Fibroblast of peridontal ligament (primary cell): ENCODE data around the gene SUV39H1.
"Not testable (repeated sequence)": the region's sequence is repeated elsewhere in the genome, so short reads cannot be mapped to it uniquely, and the experiment has no call there.

Source experiments
- DNase-seq: peaks from one replicate; pipeline ENCODE4 v3.0.0-alpha.2; 2010; ENCODE audit errors: extremely low read depth

Gene SUV39H1

DNA sequence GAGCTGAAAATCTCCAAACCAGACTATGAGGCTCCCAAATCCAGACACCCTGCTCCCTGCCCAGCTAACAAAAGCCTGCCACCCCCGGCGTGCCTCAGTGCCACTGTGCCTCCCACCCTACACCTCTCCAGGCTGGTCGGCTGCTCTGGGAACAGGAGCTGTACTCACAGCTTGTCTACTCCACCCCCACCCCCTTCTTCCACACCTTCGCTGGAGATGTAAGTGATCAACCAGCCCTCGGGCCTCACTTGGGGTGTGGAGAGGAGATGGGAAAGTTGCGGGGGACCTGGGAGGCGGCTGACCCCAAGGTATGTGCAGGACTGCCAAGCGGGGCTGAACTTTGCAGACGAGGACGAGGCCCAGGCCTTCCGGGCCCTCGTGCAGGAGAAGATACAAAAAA lies 11.1 kb upstream of the SUV39H1 start:
- no peak for DNase-seq

DNA sequence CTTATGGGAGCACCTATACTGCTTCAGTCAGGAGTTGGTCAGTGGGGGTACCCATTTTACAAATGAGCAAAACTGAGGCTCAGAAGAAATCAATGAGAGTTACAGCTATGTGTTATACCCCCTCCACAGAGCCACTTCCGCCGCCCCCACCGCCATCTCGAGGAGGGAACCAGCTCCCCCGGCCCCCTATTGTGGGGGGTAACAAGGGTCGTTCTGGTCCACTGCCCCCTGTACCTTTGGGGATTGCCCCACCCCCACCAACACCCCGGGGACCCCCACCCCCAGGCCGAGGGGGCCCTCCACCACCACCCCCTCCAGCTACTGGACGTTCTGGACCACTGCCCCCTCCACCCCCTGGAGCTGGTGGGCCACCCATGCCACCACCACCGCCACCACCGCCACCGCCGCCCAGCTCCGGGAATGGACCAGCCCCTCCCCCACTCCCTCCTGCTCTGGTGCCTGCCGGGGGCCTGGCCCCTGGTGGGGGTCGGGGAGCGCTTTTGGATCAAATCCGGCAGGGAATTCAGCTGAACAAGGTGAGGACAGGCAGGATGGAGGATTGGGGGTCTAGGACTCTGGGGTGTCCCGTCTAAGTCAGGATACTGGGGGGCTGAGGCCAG lies 7.9 kb upstream of the SUV39H1 start:
- no peak for DNase-seq

DNA sequence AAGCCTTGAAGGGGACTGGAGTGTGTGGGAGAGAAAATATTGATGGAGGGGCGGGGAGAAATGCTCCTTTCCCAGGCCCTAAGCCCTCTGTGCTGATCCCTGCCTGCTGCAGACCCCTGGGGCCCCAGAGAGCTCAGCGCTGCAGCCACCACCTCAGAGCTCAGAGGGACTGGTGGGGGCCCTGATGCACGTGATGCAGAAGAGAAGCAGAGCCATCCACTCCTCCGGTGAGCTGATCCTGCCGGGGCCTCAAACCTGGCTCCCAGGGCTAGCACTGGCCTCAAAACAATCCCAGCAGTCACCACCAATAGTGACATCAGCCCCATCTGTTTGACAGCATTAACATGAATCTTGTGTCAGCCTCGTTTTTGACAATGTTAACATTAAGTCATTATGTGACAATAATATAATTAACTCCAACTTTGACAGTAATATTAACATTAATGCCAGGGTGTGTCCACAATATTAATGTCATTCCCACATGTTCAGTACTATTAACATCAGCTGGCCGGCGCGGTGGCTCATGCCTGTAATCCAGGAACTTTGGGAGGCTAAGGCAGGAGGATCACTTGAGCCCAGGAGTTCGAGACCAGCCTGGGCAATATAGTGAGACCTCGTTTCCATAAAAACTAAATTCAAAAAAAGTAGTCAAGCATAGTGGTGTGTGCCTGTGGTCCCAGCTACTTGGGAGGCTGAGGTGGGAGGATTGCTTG lies 7.2 kb upstream of the SUV39H1 start:
- DNase-seq: no peak

DNA sequence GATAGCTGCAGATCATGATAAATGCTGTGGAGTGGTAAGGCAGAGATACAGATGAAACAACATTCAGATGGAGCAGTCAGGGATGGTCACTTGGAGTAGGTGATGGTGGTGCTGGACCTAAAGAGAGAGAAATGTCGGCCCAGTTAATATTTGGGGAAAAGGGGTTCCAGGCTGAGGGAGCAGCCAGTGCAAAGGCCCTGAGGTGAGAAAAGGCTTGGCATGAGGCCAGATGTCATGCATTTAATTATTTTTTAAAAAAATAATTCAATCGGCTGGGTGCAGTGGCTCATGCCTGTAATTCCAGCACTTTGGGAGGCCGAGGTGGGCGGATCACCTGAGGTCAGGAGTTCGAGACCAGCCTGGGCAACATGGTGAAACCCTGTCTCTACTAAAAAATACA lies 4.8 kb upstream of the SUV39H1 start:
- DNase-seq: not testable (repeated sequence)

DNA sequence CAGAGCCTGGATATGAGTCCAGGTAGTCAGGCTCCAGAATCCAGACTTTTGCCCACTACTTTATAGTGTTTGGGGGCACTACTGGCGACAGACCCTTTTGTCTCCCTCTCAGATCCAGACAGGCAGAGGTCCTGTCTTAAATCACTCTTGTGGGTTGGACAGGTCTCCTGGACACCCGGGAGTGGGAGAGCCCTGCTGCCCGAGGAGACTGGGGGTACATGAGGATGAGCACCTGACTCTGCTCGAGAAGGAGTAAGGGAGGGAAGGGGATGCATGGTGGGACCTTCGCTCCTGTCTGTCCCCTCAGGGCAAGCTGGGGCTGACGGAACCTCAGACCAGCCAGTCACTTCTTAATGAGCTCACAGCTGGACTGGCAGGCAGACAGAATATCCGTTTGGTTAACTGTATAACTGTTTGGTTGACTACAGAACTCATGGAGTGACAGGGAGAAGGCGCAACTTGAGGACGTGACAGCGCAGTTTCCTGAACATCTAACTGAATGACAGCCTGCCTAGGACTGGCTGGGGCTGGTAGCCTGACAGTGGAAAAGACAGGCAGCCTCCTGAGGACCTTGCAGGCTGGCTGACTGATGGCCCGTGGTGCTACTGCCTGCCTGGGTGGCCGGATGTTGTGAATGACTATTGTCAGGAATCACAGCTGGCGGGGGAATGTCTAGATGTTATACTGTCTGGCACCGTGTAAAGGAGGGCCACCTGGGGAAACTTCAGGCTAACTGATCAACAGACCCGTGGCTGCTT lies 1.6 kb upstream of the SUV39H1 start:
- no peak for DNase-seq

DNA sequence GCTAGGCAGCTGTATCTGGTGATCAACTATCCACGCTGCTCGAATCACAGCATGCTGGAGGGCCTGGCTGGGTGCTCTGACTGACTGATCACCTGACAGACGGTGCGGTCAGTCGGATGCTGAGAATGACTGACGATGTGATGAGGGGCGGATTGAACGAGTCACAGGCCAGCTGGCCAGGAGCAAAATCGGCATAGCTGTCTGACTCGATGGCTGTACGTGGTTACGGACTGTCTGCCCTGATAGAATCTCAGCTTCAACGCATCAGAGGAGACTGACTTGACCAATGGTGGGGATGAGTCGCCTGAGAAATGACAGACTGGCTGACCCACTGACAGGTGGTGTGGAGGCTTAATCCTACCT lies 1.0 kb upstream of the SUV39H1 start:
- DNase-seq: no peak

DNA sequence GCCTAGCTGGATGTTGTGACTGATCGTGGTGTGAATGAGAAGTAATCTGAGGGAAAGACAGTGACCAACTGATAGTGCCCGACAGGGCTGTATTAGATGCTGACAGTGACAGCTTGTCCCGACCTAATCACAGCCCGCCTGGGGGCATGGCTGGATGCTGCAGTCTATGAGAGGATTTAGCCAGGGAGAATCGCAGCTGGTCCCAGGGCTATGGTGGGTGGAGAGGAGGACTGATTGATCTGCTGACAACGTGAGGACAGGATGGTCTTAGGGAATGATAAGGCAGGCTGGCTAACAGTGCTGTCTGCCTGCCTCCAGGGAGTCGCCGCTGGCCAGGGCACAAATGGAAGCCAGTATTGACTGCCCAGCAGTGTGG lies 621 bp upstream of the SUV39H1 start:
- DNase-seq: no peak

DNA sequence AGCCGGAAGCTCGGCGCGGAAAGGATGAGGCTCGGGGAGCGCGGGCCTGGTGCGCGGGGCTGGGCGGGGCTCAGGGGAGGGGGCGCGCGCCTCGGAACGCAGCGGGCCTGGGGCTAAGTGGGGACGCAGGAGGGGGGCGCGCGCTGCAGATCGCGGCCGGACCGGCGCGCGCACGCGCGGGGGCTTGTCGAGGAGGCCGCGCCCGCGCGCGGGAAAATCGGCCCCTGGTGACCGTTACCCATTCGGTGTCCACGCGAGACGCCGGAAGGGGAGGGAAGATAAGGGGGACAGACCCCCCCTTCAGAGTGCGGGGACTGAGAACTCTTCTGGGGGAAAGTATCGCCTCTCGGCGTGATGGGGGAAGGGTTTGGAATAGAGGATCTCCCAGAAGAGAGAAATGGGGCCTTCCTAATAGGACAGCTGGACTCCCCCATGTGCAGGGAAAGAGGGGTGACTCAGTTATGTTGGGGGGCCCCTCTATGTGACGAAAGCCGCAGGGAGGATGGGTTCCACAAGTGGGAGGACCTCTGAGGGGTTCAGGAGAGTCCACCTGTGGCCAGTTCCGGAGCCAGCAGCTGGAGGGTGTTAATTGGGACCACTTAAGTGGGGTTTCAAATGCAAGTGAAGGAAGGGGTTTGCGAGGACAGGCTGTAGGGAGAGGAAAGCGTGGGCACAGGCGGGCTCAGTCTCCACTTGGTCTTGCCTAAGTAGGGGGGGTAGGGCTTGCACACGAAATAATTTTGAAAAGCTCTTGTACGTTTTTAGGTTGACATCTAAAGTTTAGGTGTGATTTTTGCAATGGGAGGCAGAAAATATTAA lies 584 bp downstream of the SUV39H1 start:
- peak; percentile 25 for DNase-seq

DNA sequence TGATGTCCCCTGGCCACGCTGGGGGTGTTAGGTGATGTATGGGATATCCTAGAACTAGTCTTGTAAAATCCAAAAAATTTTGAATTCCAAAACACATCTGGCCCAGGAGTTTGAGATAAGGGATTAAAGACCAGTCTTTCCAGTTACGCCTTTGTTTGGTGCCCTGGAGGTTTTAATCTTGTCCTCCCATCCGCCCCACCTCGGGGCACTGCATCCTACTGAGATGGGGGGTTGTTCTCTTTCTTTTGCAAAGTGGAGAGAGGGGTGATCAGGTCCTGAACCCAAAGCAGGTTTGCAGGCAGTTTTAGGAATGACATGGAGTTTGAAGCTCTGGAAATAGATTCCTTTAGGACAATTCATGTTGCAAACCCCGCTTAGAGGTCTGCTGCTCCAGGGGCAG lies 1.8 kb downstream of the SUV39H1 start:
- DNase-seq: no peak

DNA sequence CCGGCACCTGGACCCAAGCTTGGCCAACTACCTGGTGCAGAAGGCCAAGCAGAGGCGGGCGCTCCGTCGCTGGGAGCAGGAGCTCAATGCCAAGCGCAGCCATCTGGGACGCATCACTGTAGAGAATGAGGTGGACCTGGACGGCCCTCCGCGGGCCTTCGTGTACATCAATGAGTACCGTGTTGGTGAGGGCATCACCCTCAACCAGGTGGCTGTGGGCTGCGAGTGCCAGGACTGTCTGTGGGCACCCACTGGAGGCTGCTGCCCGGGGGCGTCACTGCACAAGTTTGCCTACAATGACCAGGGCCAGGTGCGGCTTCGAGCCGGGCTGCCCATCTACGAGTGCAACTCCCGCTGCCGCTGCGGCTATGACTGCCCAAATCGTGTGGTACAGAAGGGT lies 3.7 kb downstream of the SUV39H1 start:
- DNase-seq: no peak

DNA sequence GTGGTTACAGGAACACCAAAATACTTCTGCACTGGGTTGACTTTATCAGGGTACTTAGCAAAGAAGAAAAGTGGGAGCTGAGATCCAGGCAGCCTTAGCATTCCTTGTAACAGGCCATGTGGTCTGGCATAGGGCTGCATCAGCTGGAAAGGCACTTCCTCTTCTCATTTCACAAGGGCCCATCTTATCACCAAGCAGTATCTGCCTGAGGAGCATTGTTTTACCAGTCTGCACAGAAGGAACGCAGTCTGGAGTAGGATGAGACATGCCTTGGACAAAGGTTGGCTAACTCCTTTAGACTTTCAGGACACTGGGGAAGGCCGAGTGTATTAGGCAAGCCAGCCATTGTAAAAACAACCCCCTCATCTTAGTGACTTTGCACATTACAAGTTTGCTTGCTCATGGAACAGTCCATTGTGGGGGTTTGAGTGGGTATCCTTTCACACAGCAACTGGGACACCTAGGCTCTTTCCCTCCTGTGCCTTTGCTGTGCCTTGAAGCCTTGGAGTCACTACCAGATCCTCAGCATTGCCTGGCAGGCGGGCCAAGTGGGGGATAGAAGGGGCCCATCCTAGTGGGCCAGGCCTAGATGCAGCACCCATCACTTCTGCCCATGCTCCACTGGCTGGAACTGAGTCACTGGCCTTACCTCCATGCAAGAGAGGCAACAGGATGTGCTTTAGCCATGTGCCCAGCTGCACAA lies 4.6 kb downstream of the SUV39H1 start:
- no peak for DNase-seq

DNA sequence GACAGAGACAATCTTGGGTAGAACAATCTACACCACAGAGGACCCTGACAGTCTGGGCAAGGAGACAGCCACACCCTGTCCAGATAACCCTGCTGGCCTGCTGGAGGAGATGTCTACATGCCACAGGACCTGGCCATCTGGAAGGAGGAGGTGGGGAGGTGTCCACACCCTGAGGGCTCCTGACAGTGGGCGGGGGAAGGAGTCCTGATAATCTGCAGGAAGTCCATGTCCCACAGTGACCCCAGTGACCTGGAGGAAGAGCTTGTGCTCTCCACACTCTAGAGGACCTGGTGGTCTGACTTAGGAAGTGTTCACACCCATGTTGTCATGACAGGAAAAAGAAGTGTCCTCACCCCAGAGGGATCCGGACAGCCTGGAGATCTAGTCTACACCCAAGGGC lies 5.5 kb downstream of the SUV39H1 start:
- no peak for DNase-seq

DNA sequence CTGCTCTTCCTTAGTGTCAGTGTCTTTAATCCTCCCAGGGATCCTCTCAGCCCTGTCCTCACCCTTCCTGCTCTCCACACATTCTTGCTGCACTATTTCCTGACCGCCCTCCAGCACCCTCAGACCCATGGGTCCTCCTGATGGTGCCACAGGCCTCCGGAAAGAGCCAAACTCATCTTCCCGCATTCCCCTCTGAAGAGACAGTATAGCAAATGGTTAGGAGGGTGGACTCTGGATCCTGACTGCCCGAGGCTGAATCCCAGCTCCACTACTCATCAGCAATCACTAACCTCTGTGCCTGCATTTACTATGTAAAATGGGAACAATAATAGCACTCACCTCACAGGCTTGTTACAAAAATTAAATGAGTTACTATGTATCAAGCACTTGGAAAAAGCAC lies 6.2 kb downstream of the SUV39H1 start:
- no peak for DNase-seq

DNA sequence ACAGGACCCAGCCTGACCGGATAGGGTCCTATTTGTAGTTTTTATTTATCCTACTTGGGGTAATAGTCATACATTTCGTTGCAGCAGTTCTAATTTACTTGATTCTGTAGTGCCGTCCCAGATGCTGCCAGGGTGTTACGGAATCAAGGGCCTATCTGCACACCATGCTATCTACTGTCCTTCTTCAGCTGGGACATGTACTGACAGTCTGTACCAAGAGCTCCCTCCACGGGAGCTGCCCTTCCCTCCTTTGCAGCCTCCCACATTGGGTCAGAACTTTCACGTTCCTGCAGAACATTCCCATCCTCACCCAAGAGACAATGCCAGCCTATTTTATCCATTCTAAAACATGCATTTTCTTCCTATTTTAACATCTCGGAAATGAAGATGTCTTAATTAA lies 6.7 kb downstream of the SUV39H1 start:
- DNase-seq: no peak

DNA sequence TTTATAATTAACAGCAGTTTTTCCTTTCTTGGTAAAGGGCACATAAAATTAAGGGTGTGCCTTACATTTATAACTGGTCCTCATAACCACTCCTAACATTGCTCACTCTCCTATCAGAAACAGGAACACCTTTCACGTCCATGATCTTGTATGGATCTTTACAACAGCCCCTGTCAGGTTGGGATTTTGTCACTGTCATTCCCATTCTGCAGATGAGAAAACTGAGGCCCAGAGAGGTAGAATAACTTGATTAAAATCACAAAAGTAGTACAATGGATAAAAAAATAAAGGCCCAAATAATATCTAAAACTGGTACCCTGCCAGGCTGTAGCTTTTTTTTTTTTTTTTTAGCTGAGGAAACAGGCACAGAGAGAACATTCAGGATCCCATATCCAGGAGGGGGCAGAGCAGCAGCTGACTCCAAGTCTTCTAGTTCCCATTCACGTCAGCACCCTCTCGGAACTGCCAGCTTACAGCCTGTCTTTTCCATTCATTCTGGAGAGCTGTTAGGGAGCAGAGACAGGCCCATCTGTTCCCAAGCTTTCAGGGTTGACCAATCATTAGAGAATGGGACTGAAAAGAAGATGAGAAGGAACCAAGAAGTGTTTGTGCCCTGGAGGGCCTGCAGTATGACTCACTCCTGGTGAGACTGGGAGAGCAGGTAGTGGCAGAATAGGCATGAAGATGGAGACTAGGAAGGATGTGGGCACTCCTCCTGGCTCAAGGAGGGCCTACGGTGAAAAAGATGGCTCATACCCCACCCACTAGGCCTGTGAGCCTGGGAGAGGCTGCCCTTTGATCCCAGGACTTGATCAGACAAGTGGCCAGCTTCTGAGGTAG lies 7.3 kb downstream of the SUV39H1 start:
- peak; percentile 24 for DNase-seq

DNA sequence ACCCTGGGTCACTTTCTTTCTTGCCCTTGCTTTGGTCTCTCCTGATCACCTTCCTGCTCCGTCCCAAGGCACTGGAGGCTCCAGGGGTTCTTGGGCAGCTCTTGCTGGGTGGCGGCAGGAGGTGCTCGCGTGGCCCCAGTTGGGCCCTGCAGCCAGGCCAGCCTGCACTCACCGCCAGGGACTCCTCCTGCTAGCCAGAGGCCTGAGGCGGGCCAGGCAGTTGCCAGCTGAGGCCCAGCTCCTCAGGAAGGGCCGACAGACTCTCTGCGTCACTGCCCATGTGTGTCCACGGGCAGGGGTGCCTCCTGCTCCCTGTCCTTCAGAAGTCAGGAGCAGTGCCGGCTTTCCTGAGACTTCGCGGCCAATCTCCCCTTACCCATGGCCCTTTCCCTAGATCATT lies 9.3 kb downstream of the SUV39H1 start:
- no peak for DNase-seq

DNA sequence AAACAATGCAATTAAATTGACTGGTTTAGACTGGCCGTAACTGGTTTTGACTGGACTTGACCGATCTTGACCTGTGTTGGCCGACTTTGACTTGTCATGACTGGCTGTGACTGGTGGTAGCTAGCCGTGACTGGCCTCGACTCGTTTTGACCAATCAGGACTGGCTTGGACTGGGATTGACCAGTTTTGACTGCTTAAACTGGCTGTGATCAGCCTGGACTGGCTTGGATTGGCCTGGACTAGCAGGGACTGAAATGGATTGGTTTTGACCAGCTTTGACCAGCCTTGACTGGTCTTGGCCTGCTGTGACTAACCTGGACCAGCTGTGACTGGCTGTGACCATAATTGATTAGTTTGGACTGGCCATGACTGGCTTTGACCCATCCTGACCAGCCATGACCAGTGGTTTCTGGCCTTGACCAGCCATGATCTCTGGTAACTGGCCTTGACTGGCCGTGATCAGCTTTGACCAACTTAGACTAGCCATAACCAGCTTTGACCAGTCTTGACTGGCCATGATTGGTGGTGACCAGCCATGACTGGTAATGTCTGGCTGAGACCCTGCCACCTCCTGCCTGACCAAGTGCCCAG lies 13.1 kb downstream of the SUV39H1 start:
- no peak for DNase-seq

DNA sequence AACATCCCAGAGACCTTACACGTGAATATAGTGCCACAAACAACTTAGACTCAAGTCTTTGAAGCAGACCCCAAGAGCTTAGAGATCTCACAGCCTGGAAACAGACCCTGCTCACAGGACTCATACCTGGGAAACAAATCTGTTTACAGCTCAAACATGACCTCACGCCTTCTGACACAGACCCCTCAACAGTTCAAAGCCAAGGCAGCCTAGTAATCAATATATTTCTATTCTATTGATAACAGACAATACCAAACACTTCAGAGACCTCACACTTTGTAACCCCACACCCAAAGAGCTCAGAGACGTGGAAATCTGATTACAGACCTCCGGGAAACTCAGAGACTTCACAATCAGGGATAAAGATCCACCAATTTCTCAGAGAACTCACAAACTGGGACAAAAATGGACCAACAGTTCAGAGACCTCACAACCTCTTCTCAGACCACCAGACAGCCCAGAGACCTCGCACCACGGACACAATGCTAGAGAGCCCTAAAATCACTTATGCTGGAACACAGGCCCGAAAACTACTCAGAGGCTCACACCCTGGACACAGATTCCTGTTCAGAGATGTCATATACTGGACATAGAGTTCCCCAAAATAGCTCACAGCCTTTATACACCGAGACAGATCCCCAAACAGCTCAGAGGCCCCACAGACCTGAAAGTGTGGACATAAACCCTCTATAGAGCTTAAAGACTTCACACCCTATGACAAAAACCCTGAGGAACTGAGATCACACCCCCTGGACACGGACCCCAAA lies 14.8 kb downstream of the SUV39H1 start:
- no peak for DNase-seq

DNA sequence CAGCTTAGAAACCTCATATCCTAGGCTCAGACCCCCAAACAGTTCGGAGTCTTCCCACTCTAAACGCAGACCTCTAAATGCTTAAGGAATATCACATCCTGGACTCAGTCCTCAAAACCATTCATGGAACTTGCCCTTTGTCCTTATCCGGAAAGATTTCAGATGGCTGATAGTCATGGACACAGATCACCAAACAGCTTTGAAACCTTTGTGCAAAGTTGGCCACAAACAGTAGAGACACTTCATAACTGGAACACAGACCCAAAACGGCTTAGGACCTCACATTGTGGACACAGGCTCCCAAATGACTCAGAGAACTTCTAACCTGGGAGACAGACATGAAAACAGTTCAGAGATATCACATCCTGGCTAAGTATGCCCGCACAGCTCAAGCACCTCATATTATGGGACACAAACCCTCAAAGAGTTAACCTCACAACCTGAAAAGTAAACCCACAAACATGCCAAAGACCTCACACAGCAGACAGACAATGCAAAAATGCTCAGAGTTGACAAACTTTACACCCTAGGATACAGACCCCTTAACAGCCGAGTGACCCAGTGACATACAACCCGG lies 15.5 kb downstream of the SUV39H1 start:
- DNase-seq: no peak
